Inflammatory macrophage treated with lipopolysaccharide for 4 hours (primary cell): ENCODE measurements around the gene TSPAN18.

ENCODE experiments used
- DNase-seq: peaks from one replicate; pipeline ENCODE4 v3.0.0-alpha.2; 2020

TSPAN18 gene

GRCh38 chr11:44711787-44712608 lies 14.8 kb upstream of the TSPAN18 start:
- no peak for DNase-seq

GRCh38 chr11:44713022-44713421 lies 13.7 kb upstream of the TSPAN18 start:
- DNase-seq: no peak

- DNase-seq: no peak
These were observed 10.5 kb upstream of the TSPAN18 start for GRCh38 chr11:44716256-44716655.

GRCh38 chr11:44718057-44718456 lies 8.7 kb upstream of the TSPAN18 start:
- no peak for DNase-seq

- no peak for DNase-seq
These were observed 8.0 kb upstream of the TSPAN18 start for GRCh38 chr11:44718612-44719390.

- no peak for DNase-seq
These were observed 1.6 kb upstream of the TSPAN18 start for GRCh38 chr11:44725016-44725685.

GRCh38 chr11:44725757-44726282 lies 942 bp upstream of the TSPAN18 start:
- DNase-seq: no peak

GRCh38 chr11:44727114-44727372 lies 281 bp downstream of the TSPAN18 start:
- no peak for DNase-seq

- peak; percentile 61 for DNase-seq
These were observed 868 bp downstream of the TSPAN18 start for GRCh38 chr11:44727373-44728287.

GRCh38 chr11:44728491-44728910 lies 1.7 kb downstream of the TSPAN18 start:
- DNase-seq: no peak

- DNase-seq: no peak
These were observed 2.3 kb downstream of the TSPAN18 start for GRCh38 chr11:44729063-44729462.

- no peak for DNase-seq
These were observed 3.0 kb downstream of the TSPAN18 start for GRCh38 chr11:44729713-44730112.

- no peak for DNase-seq
These were observed 4.0 kb downstream of the TSPAN18 start for GRCh38 chr11:44730775-44731174.

- DNase-seq: no peak
These were observed 5.1 kb downstream of the TSPAN18 start for GRCh38 chr11:44731685-44732430.

- DNase-seq: no peak
These were observed 5.8 kb downstream of the TSPAN18 start for GRCh38 chr11:44732564-44732963.

- no peak for DNase-seq
These were observed 7.1 kb downstream of the TSPAN18 start for GRCh38 chr11:44733877-44734276.

GRCh38 chr11:44734843-44735381 lies 8.2 kb downstream of the TSPAN18 start:
- DNase-seq: no peak

- DNase-seq: no peak
These were observed 10.0 kb downstream of the TSPAN18 start for GRCh38 chr11:44736791-44737190.

- peak; percentile 55 for DNase-seq
These were observed 10.7 kb downstream of the TSPAN18 start for GRCh38 chr11:44737245-44738085.

GRCh38 chr11:44738791-44739190 lies 12.0 kb downstream of the TSPAN18 start:
- DNase-seq: no peak
